ENCODE results near the gene REPS1. TPM values are rescaled to one million over a fixed set of nuclear protein-coding genes. Genes with fewer than 3 reads are reported as not detected.

REPS1 gene
- total and polyA plus RNA-seq, 5 donors from 2014 or later, result 16.1 to 55.4 (median 25.0) TPM

GRCh38 chr6:138896104-138896756 lies 91.8 kb downstream of the REPS1 start:
- Mint-ChIP-seq H3K27me3 (no peaks in the 10 kb centered on the region), H3K9me3 (peaks cover 0 to 2% (median 0%) of the 10 kb centered on the region in 7 donors), H3K4me1 (peaks cover 0 to 8% (median under 1%) of the 10 kb centered on the region in 4 donors), H3K4me3 (no peak overlapping the region), H3K36me3 (peaks cover 27% of the 10 kb centered on the region), H3K27ac (no peak overlapping the region)
- DNase-seq (no peak), ATAC-seq (ENCODE audit: low read depth in 2 of 2) (no peak)
- Histone ChIP-seq H3K27ac (ENCODE audit: insufficient read depth, low read length, poor library complexity, severe bottlenecking) (no peak overlapping the region), H3K36me3 (ENCODE audit: control insufficient read depth, insufficient read depth, low read length) (peaks cover 10% of the 10 kb centered on the region), H3K4me3 (ENCODE audit: low read depth, low read length) (no peak overlapping the region), H3K27me3 (ENCODE audit: control insufficient read depth, insufficient read depth, low read length) (no peaks in the 10 kb centered on the region), H3K9me3 (ENCODE audit: control insufficient read depth in 2 of 2, low read length in 2 of 2) (no peaks in the 10 kb centered on the region), H3K4me1 (ENCODE audit: control insufficient read depth, insufficient read depth, low read length, poor library complexity, severe bottlenecking) (no peaks in the 10 kb centered on the region)

DNA sequence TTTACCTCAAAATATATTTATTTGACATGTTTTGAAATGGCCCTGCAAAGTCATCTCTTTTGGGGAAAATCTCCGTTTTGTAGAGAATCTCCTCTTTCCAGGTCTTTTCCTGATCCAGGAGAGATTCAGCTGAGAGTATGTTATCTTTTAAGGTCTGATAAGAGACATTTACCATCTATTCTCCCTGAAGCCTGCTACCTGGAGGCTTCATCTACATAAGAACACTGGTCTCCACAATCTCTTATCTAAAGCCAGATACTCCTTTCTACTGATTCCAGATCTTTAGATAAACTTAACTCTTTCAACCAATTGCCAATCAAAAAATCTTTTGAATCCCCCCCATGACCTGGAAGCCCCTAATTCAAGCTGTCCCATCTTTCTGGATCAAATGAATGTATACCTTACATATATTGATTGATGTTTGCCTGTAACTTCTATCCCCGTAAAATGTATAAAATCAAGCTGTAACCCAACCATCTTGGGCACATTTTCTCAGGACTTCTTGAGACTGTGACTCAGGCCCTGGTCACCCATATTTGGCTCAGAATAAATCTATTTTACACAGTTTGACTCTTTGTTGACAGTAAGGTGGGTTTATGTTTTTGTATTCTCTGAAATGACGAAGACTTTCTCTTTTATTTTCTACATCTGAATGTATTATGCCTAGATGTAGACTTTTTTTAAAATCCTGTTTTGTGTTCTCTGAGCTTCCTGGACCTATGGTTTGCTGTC lies 96.6 kb downstream of the REPS1 start:
- Histone ChIP-seq H3K27ac (ENCODE audit: insufficient read depth, low read length, poor library complexity, severe bottlenecking) (no peak overlapping the region), H3K27me3 (ENCODE audit: control insufficient read depth, insufficient read depth, low read length) (no peaks in the 10 kb centered on the region), H3K4me1 (ENCODE audit: control insufficient read depth, insufficient read depth, low read length, poor library complexity, severe bottlenecking) (no peaks in the 10 kb centered on the region), H3K9me3 (ENCODE audit: control insufficient read depth in 2 of 2, low read length in 2 of 2) (no peaks in the 10 kb centered on the region), H3K36me3 (ENCODE audit: control insufficient read depth, insufficient read depth, low read length) (no peaks in the 10 kb centered on the region), H3K4me3 (ENCODE audit: low read depth, low read length) (no peak overlapping the region)
- Mint-ChIP-seq H3K4me1 (no peaks in the 10 kb centered on the region), H3K27ac (no peak overlapping the region), H3K27me3 (no peaks in the 10 kb centered on the region), H3K4me3 (no peak overlapping the region), H3K36me3 (no peaks in the 10 kb centered on the region), H3K9me3 (peaks cover 0 to 1% (median 0%) of the 10 kb centered on the region in 7 donors)
- DNase-seq (no peak), ATAC-seq (ENCODE audit: low read depth in 2 of 2) (no peak)

- Mint-ChIP-seq H3K4me1 (no peaks in the 10 kb centered on the region), H3K27me3 (no peaks in the 10 kb centered on the region), H3K36me3 (no peaks in the 10 kb centered on the region), H3K27ac (no peak overlapping the region), H3K4me3 (no peak overlapping the region), H3K9me3 (peaks cover 0 to 1% (median 0%) of the 10 kb centered on the region in 7 donors)
- Histone ChIP-seq H3K4me1 (ENCODE audit: control insufficient read depth, insufficient read depth, low read length, poor library complexity, severe bottlenecking) (no peaks in the 10 kb centered on the region), H3K9me3 (ENCODE audit: control insufficient read depth in 2 of 2, low read length in 2 of 2) (no peaks in the 10 kb centered on the region), H3K27ac (ENCODE audit: insufficient read depth, low read length, poor library complexity, severe bottlenecking) (no peak overlapping the region), H3K4me3 (ENCODE audit: low read depth, low read length) (no peak overlapping the region), H3K36me3 (ENCODE audit: control insufficient read depth, insufficient read depth, low read length) (no peaks in the 10 kb centered on the region), H3K27me3 (ENCODE audit: control insufficient read depth, insufficient read depth, low read length) (no peaks in the 10 kb centered on the region)
- no peak for DNase-seq
- ATAC-seq (ENCODE audit: low read depth in 2 of 2), result no peak
Observed at GRCh38 chr6:138885156-138885819, 102.8 kb downstream of the REPS1 start.

DNA sequence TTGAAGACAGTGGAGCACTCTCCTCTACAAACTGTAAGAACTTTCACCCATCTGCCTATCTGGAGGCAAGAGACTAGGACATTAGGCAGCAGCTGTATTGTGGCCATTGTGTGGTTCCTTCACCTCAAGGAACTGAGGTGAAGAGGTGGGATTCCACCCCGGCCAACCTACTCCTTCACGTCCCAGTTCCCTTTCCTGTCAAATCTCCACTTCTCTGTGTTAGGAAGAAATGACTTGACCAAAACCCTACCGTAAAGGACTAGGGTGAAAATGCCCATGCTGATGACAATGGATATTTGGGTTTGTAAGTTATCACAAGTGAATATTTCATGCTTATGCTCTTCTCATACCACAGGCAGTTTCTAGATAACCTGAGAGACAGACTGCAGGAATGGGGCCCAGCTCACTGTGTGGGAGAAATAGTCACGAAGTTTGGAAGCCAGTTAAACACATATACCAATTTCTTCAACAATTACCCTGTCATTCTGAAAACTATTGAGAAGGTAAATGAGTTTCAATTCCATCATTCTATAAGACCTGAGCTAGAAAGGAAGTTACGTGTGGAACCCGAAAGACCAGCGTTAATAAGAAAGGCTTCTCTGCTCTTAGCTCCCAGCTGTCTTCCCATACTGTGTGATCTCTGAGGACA lies 105.6 kb downstream of the REPS1 start:
- no peaks in the 10 kb centered on the region for H3K27me3 Mint-ChIP-seq
- H3K36me3 ChIP-seq (ENCODE audit: control insufficient read depth, insufficient read depth, low read length), result no peaks in the 10 kb centered on the region
- H3K4me1 Mint-ChIP-seq, result no peaks in the 10 kb centered on the region
- DNase-seq (no peak), ATAC-seq (ENCODE audit: low read depth in 2 of 2) (no peak)
- no peak overlapping the region for H3K27ac Mint-ChIP-seq
- H3K4me1 ChIP-seq (ENCODE audit: control insufficient read depth, insufficient read depth, low read length, poor library complexity, severe bottlenecking), result no peaks in the 10 kb centered on the region
- H3K27ac ChIP-seq (ENCODE audit: insufficient read depth, low read length, poor library complexity, severe bottlenecking), result no peak overlapping the region
- H3K4me3 Mint-ChIP-seq, result no peak overlapping the region
- H3K27me3 ChIP-seq (ENCODE audit: control insufficient read depth, insufficient read depth, low read length), result no peaks in the 10 kb centered on the region
- no peaks in the 10 kb centered on the region for H3K9me3 ChIP-seq (ENCODE audit: control insufficient read depth in 2 of 2, low read length in 2 of 2)
- no peaks in the 10 kb centered on the region for H3K36me3 Mint-ChIP-seq
- H3K9me3 Mint-ChIP-seq, result peaks cover 0 to 1% (median 0%) of the 10 kb centered on the region in 7 donors
- no peak overlapping the region for H3K4me3 ChIP-seq (ENCODE audit: low read depth, low read length)

DNA sequence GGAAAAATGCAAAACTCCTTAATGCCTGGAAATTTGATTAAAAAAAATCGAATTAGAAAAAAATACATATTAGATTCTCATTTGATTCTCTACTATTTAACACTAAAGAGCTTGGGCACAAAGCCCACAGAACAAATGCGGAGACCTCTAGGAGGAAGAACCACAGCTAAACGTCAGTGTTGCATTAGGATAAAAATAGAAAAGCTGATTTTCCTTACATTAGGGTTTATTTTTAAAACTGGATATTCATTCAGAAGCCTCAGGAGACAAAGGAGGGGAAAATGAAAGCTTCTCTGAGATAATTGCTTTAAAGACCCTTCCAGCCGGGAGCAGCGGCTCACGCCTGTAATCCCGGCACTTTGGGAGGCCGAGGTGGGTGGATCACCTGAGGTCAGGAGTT lies 114.9 kb downstream of the REPS1 start:
- Histone ChIP-seq H3K4me3 (ENCODE audit: low read depth, low read length) (no peak overlapping the region), H3K9me3 (ENCODE audit: control insufficient read depth in 2 of 2, low read length in 2 of 2) (no peaks in the 10 kb centered on the region), H3K27me3 (ENCODE audit: control insufficient read depth, insufficient read depth, low read length) (no peaks in the 10 kb centered on the region), H3K27ac (ENCODE audit: insufficient read depth, low read length, poor library complexity, severe bottlenecking) (no peak overlapping the region), H3K4me1 (ENCODE audit: control insufficient read depth, insufficient read depth, low read length, poor library complexity, severe bottlenecking) (no peaks in the 10 kb centered on the region), H3K36me3 (ENCODE audit: control insufficient read depth, insufficient read depth, low read length) (no peaks in the 10 kb centered on the region)
- H3K27ac Mint-ChIP-seq, result no peak overlapping the region
- H3K4me1 Mint-ChIP-seq, result peaks cover 0 to 4% (median 0%) of the 10 kb centered on the region in 4 donors
- H3K4me3 Mint-ChIP-seq, result no peak overlapping the region
- H3K36me3 Mint-ChIP-seq, result no peaks in the 10 kb centered on the region
- peaks cover 5% of the 10 kb centered on the region for H3K27me3 Mint-ChIP-seq
- no peaks in the 10 kb centered on the region for H3K9me3 Mint-ChIP-seq
- ATAC-seq (ENCODE audit: low read depth in 2 of 2), result no peak
- DNase-seq, result no peak

- Mint-ChIP-seq H3K27ac (no peak overlapping the region), H3K9me3 (no peaks in the 10 kb centered on the region), H3K4me3 (no peak overlapping the region), H3K27me3 (peaks cover 5% of the 10 kb centered on the region), H3K36me3 (no peaks in the 10 kb centered on the region), H3K4me1 (peaks cover 0 to 4% (median 0%) of the 10 kb centered on the region in 4 donors)
- no peak for DNase-seq
- no peak for ATAC-seq (ENCODE audit: low read depth in 2 of 2)
- Histone ChIP-seq H3K27me3 (ENCODE audit: control insufficient read depth, insufficient read depth, low read length) (no peaks in the 10 kb centered on the region), H3K27ac (ENCODE audit: insufficient read depth, low read length, poor library complexity, severe bottlenecking) (no peak overlapping the region), H3K4me1 (ENCODE audit: control insufficient read depth, insufficient read depth, low read length, poor library complexity, severe bottlenecking) (no peaks in the 10 kb centered on the region), H3K36me3 (ENCODE audit: control insufficient read depth, insufficient read depth, low read length) (no peaks in the 10 kb centered on the region), H3K4me3 (ENCODE audit: low read depth, low read length) (no peak overlapping the region), H3K9me3 (ENCODE audit: control insufficient read depth in 2 of 2, low read length in 2 of 2) (no peaks in the 10 kb centered on the region)
Observed at GRCh38 chr6:138869398-138869797, 118.7 kb downstream of the REPS1 start.

GRCh38 chr6:138868181-138868580 lies 119.9 kb downstream of the REPS1 start:
- H3K4me1 ChIP-seq (ENCODE audit: control insufficient read depth, insufficient read depth, low read length, poor library complexity, severe bottlenecking), result no peaks in the 10 kb centered on the region
- no peaks in the 10 kb centered on the region for H3K36me3 ChIP-seq (ENCODE audit: control insufficient read depth, insufficient read depth, low read length)
- Mint-ChIP-seq H3K4me1 (peaks cover 0 to 4% (median 0%) of the 10 kb centered on the region in 4 donors), H3K27me3 (peaks cover 5% of the 10 kb centered on the region), H3K36me3 (no peaks in the 10 kb centered on the region), H3K9me3 (no peaks in the 10 kb centered on the region), H3K27ac (no peak overlapping the region), H3K4me3 (no peak overlapping the region)
- no peak for ATAC-seq (ENCODE audit: low read depth in 2 of 2)
- no peak for DNase-seq
- H3K27me3 ChIP-seq (ENCODE audit: control insufficient read depth, insufficient read depth, low read length), result no peaks in the 10 kb centered on the region
- no peak overlapping the region for H3K27ac ChIP-seq (ENCODE audit: insufficient read depth, low read length, poor library complexity, severe bottlenecking)
- H3K4me3 ChIP-seq (ENCODE audit: low read depth, low read length), result no peak overlapping the region
- H3K9me3 ChIP-seq (ENCODE audit: control insufficient read depth in 2 of 2, low read length in 2 of 2), result no peaks in the 10 kb centered on the region
